HepG2 (cell line): ENCODE results near the gene RPL38. TPM values are rescaled to one million over a fixed set of nuclear protein-coding genes. Genes with fewer than 3 reads are reported as not detected.

ENCODE experiments used
- ATAC-seq: fragments of 200-7000 bp; cut with Tn5 transposase; 3 replicates; pipeline ENCODE4 v1.9.1; 2020; ENCODE audit warnings: mild to moderate bottlenecking, moderate library complexity
- BruUV-seq: library from RNA; stranded (reverse); fragments of 400-500 nt; replicated peaks from 2 replicates; lab custom pipeline; 2021; lab: Mats Ljungman, UMichigan
- CTCF ChIA-PET: fragments of 300-600 bp; formaldehyde crosslinking; extraction: SDS; loops from one replicate; lab custom pipeline; 2021; ENCODE audit warnings: low total read pairs, inconsistent platforms, low intra/inter-chr PET ratio; lab: Yijun Ruan, JAX
- POLR2A ChIA-PET: fragments of 350-600 bp; sonication (Branson Sonifier 250); formaldehyde crosslinking; loops from one replicate; lab custom pipeline; 2020; ENCODE audit warnings: antibody characterized with exemption, inconsistent platforms; lab: Yijun Ruan, JAX
- DNase-seq: peaks from one replicate; pipeline ENCODE4 v3.0.0-alpha.2; 2015; ENCODE audit warnings: low spot score
- FAIRE-seq: peaks from 3 replicates; lab custom pipeline; 2011; peaks lifted over from hg19 to GRCh38; lab: Jason Lieb, UNC
- H2AFZ ChIP-seq: one replicate; pipeline ENCODE4 v1.6.1; 2011; ENCODE audit warnings: low read length, inconsistent platforms
- H3K27ac ChIP-seq: fragments of 300-600 bp; 3 replicates; pipeline ENCODE4 v1.8.0; 2011; ENCODE audit warnings: mixed run types, mild to moderate bottlenecking, mixed read lengths, low read length, inconsistent platforms; ENCODE audit not compliant: insufficient read depth; ENCODE audit errors: extremely low read length
- H3K27me3 ChIP-seq, 2 experiments: fragments of 200-600 bp in 1 of 2; 2 replicates in 1 of 2; 3 replicates in 1 of 2; pipeline versions ENCODE4 v1.6.0 to v1.8.0; 2011; ENCODE audit warnings: low read length in 2 of 2, mild to moderate bottlenecking in 2 of 2, moderate library complexity in 2 of 2, inconsistent platforms in 1 of 2; ENCODE audit not compliant: insufficient read depth in 2 of 2, control insufficient read depth in 1 of 2
- H3K36me3 ChIP-seq, 2 experiments: fragments of 200-600 bp in 1 of 2; replicated peaks in 1 of 2; 2 replicates in 1 of 2; 3 replicates in 1 of 2; pipeline versions ENCODE4 v1.5.1 to v1.8.0; 2011; ENCODE audit warnings: low read length in 2 of 2, inconsistent platforms in 1 of 2; ENCODE audit not compliant: insufficient read depth in 2 of 2, control insufficient read depth in 1 of 2
- H3K4me1 ChIP-seq: 2 replicates; pipeline ENCODE4 v1.5.1; 2012; ENCODE audit warnings: low read length, inconsistent platforms; ENCODE audit not compliant: insufficient read depth
- H3K4me2 ChIP-seq: 2 replicates; pipeline ENCODE4 v1.6.0; 2011; ENCODE audit warnings: low read depth, low read length, inconsistent platforms
- H3K4me3 ChIP-seq, 3 experiments: fragments of 200-600 bp in 1 of 3; sonication (generic), shearing (Covaris generic) in 1 of 3; replicated peaks in 1 of 3; 2 replicates each; pipeline ENCODE4 v1.5.1; 2011 to 2016; ENCODE audit warnings: low read length in 3 of 3, inconsistent platforms in 2 of 3, low read depth in 2 of 3, mild to moderate bottlenecking in 2 of 3, control low read depth in 1 of 3, mixed read lengths in 1 of 3; ENCODE audit not compliant: insufficient read depth in 1 of 3
- H3K79me2 ChIP-seq: one replicate; pipeline ENCODE4 v1.6.1; 2011; ENCODE audit warnings: low read length, inconsistent platforms; ENCODE audit not compliant: insufficient read depth
- H3K9ac ChIP-seq: 2 replicates; pipeline ENCODE4 v1.6.0; 2011; ENCODE audit warnings: mild to moderate bottlenecking, low read depth, low read length, inconsistent platforms; ENCODE audit not compliant: insufficient read depth
- H3K9me3 ChIP-seq: 2 replicates; pipeline ENCODE4 v1.5.1; 2012; ENCODE audit warnings: mild to moderate bottlenecking, low read length
- H4K20me1 ChIP-seq: 2 replicates; pipeline ENCODE4 v1.6.0; 2011; ENCODE audit warnings: inconsistent platforms, mild to moderate bottlenecking, low read length, moderate library complexity; ENCODE audit not compliant: insufficient read depth
- AGO1 ChIP-seq: fragments of 200-400 bp; formaldehyde crosslinking; IDR thresholded peaks from 2 replicates; pipeline ENCODE4 v1.6.1; 2017; ENCODE audit warnings: mild to moderate bottlenecking, low read depth, low read length, moderate library complexity; ENCODE audit not compliant: poor library complexity, severe bottlenecking
- CBX5 ChIP-seq: sonication (generic); formaldehyde crosslinking; IDR thresholded peaks from 2 replicates; pipeline ENCODE4 v1.4.0; 2020; ENCODE audit warnings: missing genetic modification reagents, borderline replicate concordance
- FOXK2 ChIP-seq: fragments of 450-650 bp; IDR thresholded peaks from 2 replicates; pipeline ENCODE4 v1.6.1; 2016
- GATAD2A ChIP-seq: IDR thresholded peaks from 2 replicates; pipeline ENCODE4 v1.6.1; 2016
- GPN1 ChIP-seq: sonication (generic); formaldehyde crosslinking; IDR thresholded peaks from 2 replicates; pipeline ENCODE4 v1.5.1; 2020; ENCODE audit warnings: missing genetic modification reagents, borderline replicate concordance
- MAFK ChIP-seq, 2 experiments: IDR thresholded peaks in 1 of 2; conservative IDR thresholded peaks in 1 of 2; 2 replicates each; pipeline ENCODE4 v1.6.1; 2011; ENCODE audit warnings: improper control_type of control experiment in 2 of 2, low read length in 2 of 2
- MEIS1 ChIP-seq: sonication (generic); formaldehyde crosslinking; IDR thresholded peaks from 2 replicates; pipeline ENCODE4 v1.9.0; 2021; ENCODE audit warnings: mild to moderate bottlenecking, missing genetic modification reagents, moderate library complexity, borderline replicate concordance
- NCOA1 ChIP-seq: sonication (generic); formaldehyde crosslinking; IDR thresholded peaks from 2 replicates; pipeline ENCODE4 v1.9.0; 2021; ENCODE audit warnings: missing genetic modification reagents
- NFRKB ChIP-seq: fragments of 450-650 bp; IDR thresholded peaks from 2 replicates; pipeline ENCODE4 v1.6.1; 2017
- NFYB ChIP-seq: sonication (generic); formaldehyde crosslinking; IDR thresholded peaks from 2 replicates; pipeline ENCODE4 v1.4.0; 2020; ENCODE audit warnings: missing genetic modification reagents
- ONECUT2 ChIP-seq: sonication (generic); formaldehyde crosslinking; IDR thresholded peaks from 2 replicates; pipeline ENCODE4 v1.4.0; 2020; ENCODE audit warnings: missing genetic modification reagents
- PLSCR1 ChIP-seq: sonication (generic); formaldehyde crosslinking; IDR thresholded peaks from 2 replicates; pipeline ENCODE4 v1.5.0; 2020; ENCODE audit warnings: missing genetic modification reagents, mild to moderate bottlenecking, borderline replicate concordance
- RAD51 ChIP-seq: fragments of 450-650 bp; IDR thresholded peaks from 2 replicates; pipeline ENCODE4 v1.6.1; 2016; ENCODE audit warnings: borderline replicate concordance
- REPIN1 ChIP-seq: sonication (generic); formaldehyde crosslinking; IDR thresholded peaks from 2 replicates; pipeline ENCODE4 v1.8.0; 2022; ENCODE audit warnings: missing genetic modification reagents, low read depth, mild to moderate bottlenecking, borderline replicate concordance
- SRF ChIP-seq: IDR thresholded peaks from 2 replicates; pipeline ENCODE4 v1.6.1; 2011; ENCODE audit warnings: mild to moderate bottlenecking, low read depth, low read length, moderate library complexity
- STAT5B ChIP-seq: sonication (generic); formaldehyde crosslinking; IDR thresholded peaks from 2 replicates; pipeline ENCODE4 v1.4.0; 2020; ENCODE audit warnings: missing genetic modification reagents
- ZBTB3 ChIP-seq: sonication (generic); formaldehyde crosslinking; IDR thresholded peaks from 2 replicates; pipeline ENCODE4 v1.4.0; 2020; ENCODE audit warnings: low read depth, mild to moderate bottlenecking, moderate library complexity, missing genetic modification reagents, borderline replicate concordance
- ZFP1 ChIP-seq: IDR thresholded peaks from 2 replicates; pipeline ENCODE4 v1.6.1; 2016
- ZNF10 ChIP-seq: sonication (generic); formaldehyde crosslinking; IDR thresholded peaks from 2 replicates; pipeline ENCODE4 v1.4.0; 2020; ENCODE audit warnings: mild to moderate bottlenecking, low read depth, missing genetic modification reagents, borderline replicate concordance
- ZNF18 ChIP-seq: sonication (generic); formaldehyde crosslinking; IDR thresholded peaks from 2 replicates; pipeline ENCODE4 v1.8.0; 2022; ENCODE audit warnings: mild to moderate bottlenecking, missing genetic modification reagents; ENCODE audit not compliant: insufficient replicate concordance
- ZNF282 ChIP-seq: fragments of 450-650 bp; IDR thresholded peaks from 2 replicates; pipeline ENCODE4 v1.6.1; 2018; ENCODE audit not compliant: partially characterized antibody
- ZNF460 ChIP-seq: sonication (generic); formaldehyde crosslinking; IDR thresholded peaks from 2 replicates; pipeline ENCODE4 v1.5.1; 2020; ENCODE audit warnings: missing genetic modification reagents, mild to moderate bottlenecking, borderline replicate concordance
- ZNF564 ChIP-seq: sonication (generic); formaldehyde crosslinking; IDR thresholded peaks from 2 replicates; pipeline ENCODE4 v1.8.1; 2023; ENCODE audit warnings: mild to moderate bottlenecking, missing genetic modification reagents
- ZNF678 ChIP-seq: sonication (generic); formaldehyde crosslinking; IDR thresholded peaks from 2 replicates; pipeline ENCODE4 v1.4.0; 2020; ENCODE audit warnings: mild to moderate bottlenecking, missing genetic modification reagents
- WGBS: methylation state at CpG from one replicate; pipeline ENCODE4 v1.1.6; 2017; ENCODE audit warnings: low lambda C conversion rate; 5-methylcytosine and 5-hydroxymethylcytosine counted together
- in situ Hi-C: cut with HindIII; loops from 2 replicates; pipeline ENCODE4 v1.10.0; 2017; ENCODE audit warnings: low pct_unique_long_range_greater_than_20kb; ENCODE audit not compliant: extremely low pct_ligation_motif_present
- intact Hi-C: fragments of 100-400 bp; cut with micrococcal nuclease; formaldehyde crosslinking; loops from one replicate; pipeline ENCODE4 v1.10.0; 2022; ENCODE audit not compliant: unreplicated experiment
- polyA plus RNA-seq, 8 experiments: library from polyadenylated mRNA; depleted of rRNA in 3 of 8; stranded (reverse) in 7 of 8; unstranded in 1 of 8; fragments of >200 nt; fragmentation: Illumina TruSeq in 4 of 8; extraction: Trizol in 4 of 8; gene quantifications; 2 replicates each; pipeline versions ENCODE4 v1.2.1 to v1.2.3, GENCODE V29; 2011 to 2016; ENCODE audit warnings: low read depth in 4 of 8, missing spikeins in 1 of 8, mixed read lengths in 1 of 8; ENCODE audit not compliant: insufficient read depth in 1 of 8
- total RNA-seq, 5 experiments: library from RNA; depleted of rRNA; stranded (reverse); fragments of >200 nt; fragmentation: Illumina TruSeq; extraction: Trizol; gene quantifications; 2 replicates each; pipeline ENCODE4 v1.2.3, GENCODE V29; 2016; ENCODE audit warnings: low read depth in 1 of 5

RPL38 gene
- total and polyA plus RNA-seq, 2 of the 13 experiments (the other 11 are each of a cell fraction or from before 2014, with no cell fraction given): 2,370 to 2,372 TPM

- TF ChIP-seq FOXK2 (no peak), GPN1 (no peak), GATAD2A (no peak), NFYB (CRISPR knock-in tag) (no peak), RAD51 (no peak), SRF (no peak), CBX5 (no peak), ZNF282 (no peak), ZBTB3 (no peak), ZFP1 (CRISPR knock-in tag) (no peak), NCOA1 (CRISPR knock-in tag) (no peak), AGO1 (no peak)
These were observed 31.0 kb downstream of the RPL38 start (continued) for GRCh38 chr17:74234486-74234885.

GRCh38 chr17:74235040-74235581 is 31.6 kb downstream of the RPL38 start:
- H3K9ac ChIP-seq: no peak overlapping the region
- no peaks in the 10 kb centered on the region for H3K9me3 ChIP-seq
- H3K79me2 ChIP-seq: no peaks in the 10 kb centered on the region
- no peaks in the 10 kb centered on the region for H3K4me1 ChIP-seq
- 55% methylated on average over 19 of the region's 19 CpGs for WGBS
- FAIRE-seq: no peak
- ChIA-PET POLR2A (no interaction called here), CTCF (no interaction called here)
- no peaks in the 10 kb centered on the region; the same call in 1 of the 2 replicates for H4K20me1 ChIP-seq
- DNase-seq: no peak
- H3K36me3 ChIP-seq: no peaks in the 10 kb centered on the region
- no peak overlapping the region for H2AFZ ChIP-seq
- ATAC-seq: no peak
- H3K27me3 ChIP-seq: peaks cover 3 to 4% of the 10 kb centered on the region in 2 experiments; a peak in 2 of 5 replicates
- intact Hi-C loops (no loop called here), in situ Hi-C loops (no loop called here)
- no peak overlapping the region for H3K27ac ChIP-seq
- H3K4me2 ChIP-seq: no peak overlapping the region
- no peak overlapping the region for H3K4me3 ChIP-seq
- no TSS peak for BruUV-seq
- no peak for TF ChIP-seq STAT5B
- no peak for TF ChIP-seq PLSCR1 (CRISPR knock-in tag)
- no peak for TF ChIP-seq GPN1
- no peak for TF ChIP-seq NFRKB
- no peak for TF ChIP-seq ZNF564 (CRISPR knock-in tag)
- no peak for TF ChIP-seq ZNF678
- no peak for TF ChIP-seq ZNF18 (CRISPR knock-in tag)
- no peak for TF ChIP-seq ZNF10 (CRISPR knock-in tag)
- no peak for TF ChIP-seq MEIS1
- no peak for TF ChIP-seq ONECUT2
- no peak for TF ChIP-seq NFYB (CRISPR knock-in tag)
- TF ChIP-seq REPIN1 (CRISPR knock-in tag): no peak
- TF ChIP-seq MAFK (conservative IDR thresholded peaks at IDR 0.05 in 1 of 2, IDR thresholded peaks at IDR 0.05 in 1 of 2; ENCODE audit: low read length in 2 of 2): no peak
- TF ChIP-seq ZNF460 (CRISPR knock-in tag): no peak
